ENCODE data around the gene IFITM10.
A peak's percentile ranks its signal among the peaks of the same experiment; 100 is the strongest.

Gene IFITM10

GRCh38 chr11:1736447-1736992 is 13.9 kb downstream of the IFITM10 start:
- DNase-seq: no peak

GRCh38 chr11:1735271-1735670 is 15.1 kb downstream of the IFITM10 start:
- DNase-seq: no peak

- DNase-seq: no peak
These were observed 15.7 kb downstream of the IFITM10 start for GRCh38 chr11:1734641-1735081.

- DNase-seq: no peak
These were observed 16.4 kb downstream of the IFITM10 start for GRCh38 chr11:1733716-1734640.

- DNase-seq: no peak
These were observed 17.2 kb downstream of the IFITM10 start for GRCh38 chr11:1733009-1733715.

- no peak for DNase-seq
These were observed 17.9 kb downstream of the IFITM10 start for GRCh38 chr11:1732418-1733008.

GRCh38 chr11:1731451-1732059 is 18.8 kb downstream of the IFITM10 start:
- DNase-seq: no peak

- DNase-seq: no peak
These were observed 20.3 kb downstream of the IFITM10 start for GRCh38 chr11:1730059-1730629.

GRCh38 chr11:1729692-1730011 is 20.7 kb downstream of the IFITM10 start:
- peak; percentile 13 for DNase-seq

- no peak for DNase-seq
These were observed 21.3 kb downstream of the IFITM10 start for GRCh38 chr11:1728931-1729691.

- no peak for DNase-seq
These were observed 22.1 kb downstream of the IFITM10 start for GRCh38 chr11:1728301-1728700.

GRCh38 chr11:1727861-1728260 is 22.5 kb downstream of the IFITM10 start:
- no peak for DNase-seq

- DNase-seq: no peak
These were observed 23.2 kb downstream of the IFITM10 start for GRCh38 chr11:1727096-1727690.

GRCh38 chr11:1719781-1720180 is 30.6 kb downstream of the IFITM10 start:
- DNase-seq: no peak

GRCh38 chr11:1718326-1718725 is 32.1 kb downstream of the IFITM10 start:
- DNase-seq: no peak

- DNase-seq: no peak
These were observed 32.6 kb downstream of the IFITM10 start for GRCh38 chr11:1717745-1718144.

GRCh38 chr11:1714908-1715885 is 35.2 kb downstream of the IFITM10 start:
- no peak for DNase-seq

- DNase-seq: no peak
These were observed 41.7 kb downstream of the IFITM10 start for GRCh38 chr11:1708716-1709115.

- DNase-seq: no peak
These were observed 42.6 kb downstream of the IFITM10 start for GRCh38 chr11:1707751-1708150.
